ENCODE results near the gene VSTM4.

VSTM4 gene

GRCh38 chr10:49011756-49012155 is 103.6 kb downstream of the VSTM4 start:
- no peak overlapping the region for H3K4me2 ChIP-seq (ENCODE audit: insufficient read depth, low read length)
- no peak overlapping the region for H3K9ac ChIP-seq (ENCODE audit: low read depth, low read length)
- no peaks in the 10 kb centered on the region for H3K36me3 ChIP-seq (ENCODE audit: insufficient read depth, low read length)
- no peak overlapping the region for H3K4me3 ChIP-seq (ENCODE audit: low read depth in 1 of 2, low read length in 2 of 2)
- H3K9me3 ChIP-seq (ENCODE audit: insufficient read depth, low read length, severe bottlenecking) = no peaks in the 10 kb centered on the region
- no peak overlapping the region for H2AFZ ChIP-seq (ENCODE audit: low read depth, low read length)
- H3K27me3 ChIP-seq (ENCODE audit: insufficient read depth, low read length, poor library complexity) = no peaks in the 10 kb centered on the region
- DNase-seq = no peak
- no peak overlapping the region for H3K27ac ChIP-seq (ENCODE audit: low read length)
- H3K4me1 ChIP-seq (ENCODE audit: insufficient read depth, low read length) = no peaks in the 10 kb centered on the region
- H4K20me1 ChIP-seq (ENCODE audit: insufficient read depth, low read length) = no peaks in the 10 kb centered on the region
- ATAC-seq (ENCODE audit: insufficient read depth, low read depth) = no peak
- no peaks in the 10 kb centered on the region for H3K79me2 ChIP-seq (ENCODE audit: insufficient read depth, low read length)
- TF ChIP-seq CTCF (IDR thresholded peaks at IDR 0.05; ENCODE audit: borderline replicate concordance, extremely low read depth, low read length, poor library complexity, severe bottlenecking) (no peak), EZH2 (IDR thresholded peaks at IDR 0.05; ENCODE audit: borderline replicate concordance, low read depth, low read length, severe bottlenecking) (no peak)

GRCh38 chr10:49010865-49011264 is 104.5 kb downstream of the VSTM4 start:
- Histone ChIP-seq H3K4me2 (ENCODE audit: insufficient read depth, low read length) (no peak overlapping the region), H4K20me1 (ENCODE audit: insufficient read depth, low read length) (no peaks in the 10 kb centered on the region), H3K4me3 (ENCODE audit: low read depth in 1 of 2, low read length in 2 of 2) (no peak overlapping the region), H3K9me3 (ENCODE audit: insufficient read depth, low read length, severe bottlenecking) (no peaks in the 10 kb centered on the region), H2AFZ (ENCODE audit: low read depth, low read length) (no peak overlapping the region), H3K9ac (ENCODE audit: low read depth, low read length) (no peak overlapping the region), H3K4me1 (ENCODE audit: insufficient read depth, low read length) (no peaks in the 10 kb centered on the region), H3K27me3 (ENCODE audit: insufficient read depth, low read length, poor library complexity) (no peaks in the 10 kb centered on the region), H3K36me3 (ENCODE audit: insufficient read depth, low read length) (no peaks in the 10 kb centered on the region), H3K27ac (ENCODE audit: low read length) (no peak overlapping the region), H3K79me2 (ENCODE audit: insufficient read depth, low read length) (no peaks in the 10 kb centered on the region)
- DNase-seq (no peak), ATAC-seq (ENCODE audit: insufficient read depth, low read depth) (no peak)
- TF ChIP-seq EZH2 (IDR thresholded peaks at IDR 0.05; ENCODE audit: borderline replicate concordance, low read depth, low read length, severe bottlenecking) (no peak), CTCF (IDR thresholded peaks at IDR 0.05; ENCODE audit: borderline replicate concordance, extremely low read depth, low read length, poor library complexity, severe bottlenecking) (no peak)

- H3K4me1 ChIP-seq (ENCODE audit: insufficient read depth, low read length) = no peaks in the 10 kb centered on the region
- no peak overlapping the region for H3K4me3 ChIP-seq (ENCODE audit: low read depth in 1 of 2, low read length in 2 of 2)
- H4K20me1 ChIP-seq (ENCODE audit: insufficient read depth, low read length) = no peaks in the 10 kb centered on the region
- ATAC-seq (ENCODE audit: insufficient read depth, low read depth) (no peak), DNase-seq (no peak)
- H2AFZ ChIP-seq (ENCODE audit: low read depth, low read length) = no peak overlapping the region
- no peaks in the 10 kb centered on the region for H3K36me3 ChIP-seq (ENCODE audit: insufficient read depth, low read length)
- no peak for TF ChIP-seq CTCF (IDR thresholded peaks at IDR 0.05; ENCODE audit: borderline replicate concordance, extremely low read depth, low read length, poor library complexity, severe bottlenecking)
- TF ChIP-seq EZH2 (IDR thresholded peaks at IDR 0.05; ENCODE audit: borderline replicate concordance, low read depth, low read length, severe bottlenecking) = no peak
- H3K27me3 ChIP-seq (ENCODE audit: insufficient read depth, low read length, poor library complexity) = no peaks in the 10 kb centered on the region
- no peaks in the 10 kb centered on the region for H3K9me3 ChIP-seq (ENCODE audit: insufficient read depth, low read length, severe bottlenecking)
- H3K9ac ChIP-seq (ENCODE audit: low read depth, low read length) = no peak overlapping the region
- H3K27ac ChIP-seq (ENCODE audit: low read length) = no peak overlapping the region
- H3K4me2 ChIP-seq (ENCODE audit: insufficient read depth, low read length) = no peak overlapping the region
- no peaks in the 10 kb centered on the region for H3K79me2 ChIP-seq (ENCODE audit: insufficient read depth, low read length)
Observed at GRCh38 chr10:49010295-49010694, 105.0 kb downstream of the VSTM4 start.

All from DND-41 (cell line).